ENCODE results near the gene PSMC3.

The PSMC3 gene

DNA sequence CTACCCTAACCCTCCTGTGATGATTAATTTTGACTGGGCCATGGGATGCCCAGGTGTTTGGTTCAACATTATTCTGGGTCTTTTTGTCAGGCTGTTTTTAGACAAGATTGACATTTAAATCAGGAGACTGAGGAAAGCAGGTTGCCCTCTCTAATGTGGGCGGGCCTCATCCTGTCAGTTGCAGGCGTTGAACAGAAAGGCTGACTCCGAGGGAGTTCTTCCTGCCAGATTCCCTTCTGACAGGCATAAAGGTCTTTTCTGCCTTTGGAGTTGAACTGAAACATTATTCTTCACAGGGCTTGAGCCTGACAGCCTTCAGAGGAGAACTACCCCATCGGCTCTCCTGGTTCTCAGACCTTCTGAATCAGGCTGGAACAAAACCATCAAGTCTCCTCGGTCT, 4.3 kb upstream of the PSMC3 start:
- Histone ChIP-seq H3K4me3 (ENCODE audit: low read length) (no peak overlapping the region), H3K9ac (ENCODE audit: low read length) (no peak overlapping the region), H3K9me3 (ENCODE audit: control insufficient read depth, low read length) (no peaks in the 10 kb centered on the region), H3K27me3 (replicated peaks; ENCODE audit: control insufficient read depth, insufficient read depth, low read length) (no peaks in the 10 kb centered on the region), H3K36me3 (ENCODE audit: control insufficient read depth, insufficient read depth, low read length, severe bottlenecking) (no peaks in the 10 kb centered on the region), H3K4me1 (ENCODE audit: control insufficient read depth, insufficient read depth, low read length) (peaks cover 9% of the 10 kb centered on the region)
- DNase-seq (ENCODE audit: low read depth) = no peak

DNA sequence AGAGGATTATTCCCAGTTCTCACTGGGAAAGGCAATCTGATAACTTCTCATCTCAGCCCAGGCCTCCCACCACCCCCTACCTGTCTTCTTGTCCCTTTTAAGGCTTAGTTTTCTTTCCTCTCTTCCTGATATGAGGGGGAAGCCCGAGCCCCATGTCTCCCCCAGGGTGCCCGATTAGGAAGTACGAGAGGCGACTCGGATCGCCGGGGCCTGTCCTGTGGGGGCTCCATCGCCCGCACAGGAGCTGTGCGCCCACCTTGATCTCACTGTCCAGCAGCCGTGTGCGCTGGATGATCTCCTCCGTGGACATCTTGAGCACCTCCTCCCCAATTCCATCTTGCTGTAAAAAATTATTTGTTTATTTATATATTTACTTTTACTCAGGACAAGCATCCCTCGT, 628 bp downstream of the PSMC3 start:
- Histone ChIP-seq H3K9ac (ENCODE audit: low read length) (peak overlapping the region; percentile 98), H3K27me3 (replicated peaks; ENCODE audit: control insufficient read depth, insufficient read depth, low read length) (no peaks in the 10 kb centered on the region), H3K4me1 (ENCODE audit: control insufficient read depth, insufficient read depth, low read length) (peaks cover 14% of the 10 kb centered on the region), H3K36me3 (ENCODE audit: control insufficient read depth, insufficient read depth, low read length, severe bottlenecking) (peaks cover 37% of the 10 kb centered on the region), H3K4me3 (ENCODE audit: low read length) (peak overlapping the region; percentile 98), H3K9me3 (ENCODE audit: control insufficient read depth, low read length) (no peaks in the 10 kb centered on the region)
- DNase-seq (ENCODE audit: low read depth) = peak; percentile 30

DNA sequence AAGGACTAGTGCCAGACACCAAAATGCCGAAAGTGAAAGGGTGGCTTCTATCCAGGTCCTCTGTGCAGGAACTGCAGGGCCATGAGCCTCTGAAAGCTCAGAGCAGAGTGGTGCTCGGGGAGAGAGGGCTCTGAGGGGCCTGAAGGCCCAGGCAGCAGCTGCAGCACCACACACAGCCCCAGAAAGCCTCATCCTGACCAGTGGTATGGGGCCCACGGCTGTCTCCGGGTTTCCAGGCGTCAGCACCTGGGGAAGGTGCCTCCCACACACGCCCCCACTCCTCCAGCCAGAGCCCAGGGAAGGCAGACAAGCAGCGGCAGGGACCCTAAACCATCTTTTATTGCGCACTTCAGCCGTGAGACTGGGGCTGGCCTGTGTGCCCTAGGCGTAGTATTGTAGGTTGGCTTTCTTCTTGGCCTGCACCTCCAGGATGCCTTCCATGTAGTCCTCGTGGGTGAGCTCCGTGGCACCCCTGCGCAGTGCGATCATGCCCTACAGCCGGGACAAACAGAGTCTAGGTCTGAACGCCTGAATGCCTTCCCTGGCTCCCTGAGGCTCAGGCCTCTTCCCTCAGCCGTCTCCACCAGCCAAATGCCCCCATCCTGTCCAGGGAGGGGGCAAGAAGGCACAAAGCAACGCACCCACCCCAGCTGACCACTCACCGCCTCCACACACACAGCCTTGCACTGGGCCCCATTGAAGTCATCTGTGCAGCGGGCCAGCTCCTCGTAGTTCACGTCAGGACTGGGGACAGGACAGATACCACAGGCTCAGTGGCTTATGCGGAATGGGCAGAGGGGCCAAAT, 7.6 kb downstream of the PSMC3 start:
- Histone ChIP-seq H3K4me1 (ENCODE audit: control insufficient read depth, insufficient read depth, low read length) (peaks cover 48% of the 10 kb centered on the region), H3K9ac (ENCODE audit: low read length) (peak overlapping the region; percentile 24), H3K27me3 (replicated peaks; ENCODE audit: control insufficient read depth, insufficient read depth, low read length) (no peaks in the 10 kb centered on the region), H3K4me3 (ENCODE audit: low read length) (no peak overlapping the region), H3K9me3 (ENCODE audit: control insufficient read depth, low read length) (no peaks in the 10 kb centered on the region), H3K36me3 (ENCODE audit: control insufficient read depth, insufficient read depth, low read length, severe bottlenecking) (peaks cover 67% of the 10 kb centered on the region)
- DNase-seq (ENCODE audit: low read depth) = no peak

DNA sequence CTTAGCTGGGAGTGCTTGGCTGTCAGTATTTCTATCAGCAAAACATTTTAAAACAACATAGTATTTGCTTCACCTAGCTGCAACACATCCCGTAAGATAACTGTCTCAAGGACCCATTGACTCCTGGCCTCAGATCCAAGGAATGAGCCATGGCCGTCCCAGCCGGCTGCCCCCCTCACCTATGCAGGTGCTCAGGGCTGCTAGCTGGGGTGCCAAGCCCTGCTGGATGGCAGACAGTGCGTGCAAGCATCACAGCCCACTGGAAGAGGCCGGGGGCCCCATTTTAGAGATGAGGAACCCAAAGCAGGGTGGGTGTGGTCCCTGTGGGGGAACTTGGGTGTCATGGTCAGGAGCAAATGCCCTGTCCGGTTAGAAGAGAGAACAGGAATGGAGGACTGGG, 8.5 kb downstream of the PSMC3 start:
- Histone ChIP-seq H3K4me1 (ENCODE audit: control insufficient read depth, insufficient read depth, low read length) (peaks cover 53% of the 10 kb centered on the region), H3K9ac (ENCODE audit: low read length) (peak overlapping the region; percentile 24), H3K27me3 (replicated peaks; ENCODE audit: control insufficient read depth, insufficient read depth, low read length) (no peaks in the 10 kb centered on the region), H3K36me3 (ENCODE audit: control insufficient read depth, insufficient read depth, low read length, severe bottlenecking) (peaks cover 59% of the 10 kb centered on the region), H3K4me3 (ENCODE audit: low read length) (no peak overlapping the region), H3K9me3 (ENCODE audit: control insufficient read depth, low read length) (no peaks in the 10 kb centered on the region)
- DNase-seq (ENCODE audit: low read depth) = no peak

DNA sequence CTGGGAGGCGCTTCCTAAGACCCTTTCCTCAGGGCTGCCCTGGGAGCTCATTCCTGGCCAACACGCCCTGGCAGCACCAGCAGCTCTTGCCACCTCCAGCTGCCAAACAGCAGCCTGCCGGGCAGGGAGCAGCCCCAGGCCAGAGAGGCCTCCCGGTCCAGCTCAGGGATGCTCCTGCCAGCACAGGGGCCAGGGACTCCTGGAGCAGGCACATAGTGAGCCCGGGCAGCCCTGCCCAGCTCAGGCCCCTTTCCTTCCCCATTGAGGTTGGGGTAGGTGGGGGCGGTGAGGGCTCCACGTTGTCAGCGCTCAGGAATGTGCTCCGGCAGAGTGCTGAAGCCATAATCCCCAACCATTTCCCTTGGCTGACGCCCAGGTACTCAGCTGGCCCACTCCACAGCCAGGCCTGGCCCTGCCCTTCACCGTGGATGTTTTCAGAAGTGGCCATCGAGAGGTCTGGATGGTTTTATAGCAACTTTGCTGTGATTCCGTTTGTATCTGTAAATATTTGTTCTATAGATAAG, 10.2 kb downstream of the PSMC3 start:
- H3K36me3 ChIP-seq (ENCODE audit: control insufficient read depth, insufficient read depth, low read length, severe bottlenecking) = peaks cover 53% of the 10 kb centered on the region
- peak; percentile 97 for DNase-seq (ENCODE audit: low read depth)

DNA sequence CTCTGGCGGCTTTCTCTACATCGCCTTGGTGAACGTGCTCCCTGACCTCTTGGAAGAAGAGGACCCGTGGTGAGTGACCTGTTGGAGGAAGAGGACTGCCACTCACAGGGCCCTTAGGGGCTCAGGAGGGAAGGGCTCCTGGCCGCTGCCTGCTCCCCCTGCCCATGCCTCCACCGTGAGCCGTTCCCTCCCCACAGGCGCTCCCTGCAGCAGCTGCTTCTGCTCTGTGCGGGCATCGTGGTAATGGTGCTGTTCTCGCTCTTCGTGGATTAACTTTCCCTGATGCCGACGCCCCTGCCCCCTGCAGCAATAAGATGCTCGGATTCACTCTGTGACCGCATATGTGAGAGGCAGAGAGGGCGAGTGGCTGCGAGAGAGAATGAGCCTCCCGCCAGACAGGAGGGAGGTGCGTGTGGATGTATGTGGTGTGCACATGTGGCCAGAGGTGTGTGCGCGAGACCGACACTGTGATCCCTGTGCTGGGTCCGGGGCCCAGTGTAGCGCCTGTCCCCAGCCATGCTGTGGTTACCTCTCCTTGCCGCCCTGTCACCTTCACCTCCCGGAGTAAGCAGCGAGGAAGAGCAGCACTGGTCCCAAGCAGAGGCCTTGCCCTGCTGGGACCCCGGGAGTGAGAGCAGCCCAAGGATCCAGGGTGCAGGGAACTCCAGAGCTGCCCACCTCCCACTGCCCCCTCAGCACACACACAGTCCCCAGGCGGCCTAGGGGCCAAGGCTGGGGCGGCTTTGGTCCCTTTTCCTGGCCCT, 11.0 kb downstream of the PSMC3 start:
- Histone ChIP-seq H3K36me3 (ENCODE audit: control insufficient read depth, insufficient read depth, low read length, severe bottlenecking) (peaks cover 54% of the 10 kb centered on the region), H3K9ac (ENCODE audit: low read length) (peak overlapping the region; percentile 82), H3K4me1 (ENCODE audit: control insufficient read depth, insufficient read depth, low read length) (peaks cover 56% of the 10 kb centered on the region), H3K27me3 (replicated peaks; ENCODE audit: control insufficient read depth, insufficient read depth, low read length) (no peaks in the 10 kb centered on the region), H3K9me3 (ENCODE audit: control insufficient read depth, low read length) (no peaks in the 10 kb centered on the region), H3K4me3 (ENCODE audit: low read length) (no peak overlapping the region)
- DNase-seq (ENCODE audit: low read depth) = no peak

More for the DNA sequence above, 10.2 kb downstream of the PSMC3 start:
- peak overlapping the region; percentile 24 for H3K4me3 ChIP-seq (ENCODE audit: low read length)
- H3K27me3 ChIP-seq (replicated peaks; ENCODE audit: control insufficient read depth, insufficient read depth, low read length) = no peaks in the 10 kb centered on the region
- H3K4me1 ChIP-seq (ENCODE audit: control insufficient read depth, insufficient read depth, low read length) = peaks cover 48% of the 10 kb centered on the region
- no peaks in the 10 kb centered on the region for H3K9me3 ChIP-seq (ENCODE audit: control insufficient read depth, low read length)
- peak overlapping the region; percentile 82 for H3K9ac ChIP-seq (ENCODE audit: low read length)

DNA sequence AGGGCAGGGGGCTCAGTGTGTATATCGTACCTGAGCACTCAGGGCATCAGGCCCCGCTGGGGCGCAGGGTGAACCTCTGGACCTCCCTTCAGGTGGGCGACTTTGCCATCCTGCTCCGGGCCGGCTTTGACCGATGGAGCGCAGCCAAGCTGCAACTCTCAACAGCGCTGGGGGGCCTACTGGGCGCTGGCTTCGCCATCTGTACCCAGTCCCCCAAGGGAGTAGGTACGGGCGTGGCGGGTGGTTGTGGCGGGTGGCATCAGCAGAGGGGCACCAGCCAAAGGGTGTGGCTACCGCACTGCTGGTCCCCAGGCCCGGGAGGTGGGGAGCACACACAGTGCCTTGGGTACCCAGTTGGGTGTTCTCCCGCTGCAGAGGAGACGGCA, 11.6 kb downstream of the PSMC3 start:
- no peaks in the 10 kb centered on the region for H3K9me3 ChIP-seq (ENCODE audit: control insufficient read depth, low read length)
- peak overlapping the region; percentile 82 for H3K9ac ChIP-seq (ENCODE audit: low read length)
- H3K4me3 ChIP-seq (ENCODE audit: low read length) = no peak overlapping the region
- H3K27me3 ChIP-seq (replicated peaks; ENCODE audit: control insufficient read depth, insufficient read depth, low read length) = no peaks in the 10 kb centered on the region
- H3K36me3 ChIP-seq (ENCODE audit: control insufficient read depth, insufficient read depth, low read length, severe bottlenecking) = peaks cover 50% of the 10 kb centered on the region
- no peak for DNase-seq (ENCODE audit: low read depth)
- peaks cover 62% of the 10 kb centered on the region for H3K4me1 ChIP-seq (ENCODE audit: control insufficient read depth, insufficient read depth, low read length)

DNA sequence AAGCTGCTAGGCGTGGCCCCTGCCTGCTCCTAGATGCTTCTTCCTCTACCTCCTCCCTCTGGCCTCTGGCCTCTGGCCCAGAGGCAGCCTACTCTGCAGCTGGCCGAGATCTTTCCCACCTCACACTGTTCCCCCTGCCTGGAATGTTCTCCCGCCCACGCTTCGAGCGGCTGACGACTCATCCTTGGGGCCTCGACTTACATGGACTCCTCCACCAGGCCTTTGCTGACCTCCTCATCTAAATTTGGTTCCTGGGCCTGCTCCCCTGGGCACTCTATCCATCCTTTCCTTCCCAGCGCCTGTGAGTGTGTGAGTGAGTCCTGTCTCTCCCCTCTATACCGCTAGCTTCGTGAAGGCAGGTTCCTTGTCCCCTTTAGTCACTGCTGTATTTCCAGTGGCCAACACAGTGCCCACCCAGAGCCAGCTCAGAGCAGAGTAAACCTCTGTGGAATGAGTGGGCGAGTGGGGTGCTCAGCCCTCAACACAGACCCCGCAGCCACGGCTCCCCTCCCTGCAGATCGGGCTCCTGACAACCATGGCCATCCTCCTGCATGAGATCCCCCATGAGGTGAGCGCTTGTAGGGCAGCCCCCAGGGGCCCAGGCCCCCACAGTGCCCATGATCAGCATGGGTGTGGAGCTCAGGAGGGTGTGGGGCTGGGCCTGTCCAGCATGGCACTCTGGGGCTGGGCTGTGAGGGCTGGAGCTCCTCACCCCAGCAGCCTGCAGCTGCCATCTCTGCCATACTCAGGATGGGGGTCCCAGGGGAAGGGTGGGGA, 12.1 kb downstream of the PSMC3 start:
- H3K4me1 ChIP-seq (ENCODE audit: control insufficient read depth, insufficient read depth, low read length) = peaks cover 67% of the 10 kb centered on the region
- no peaks in the 10 kb centered on the region for H3K9me3 ChIP-seq (ENCODE audit: control insufficient read depth, low read length)
- H3K27me3 ChIP-seq (replicated peaks; ENCODE audit: control insufficient read depth, insufficient read depth, low read length) = no peaks in the 10 kb centered on the region
- peaks cover 46% of the 10 kb centered on the region for H3K36me3 ChIP-seq (ENCODE audit: control insufficient read depth, insufficient read depth, low read length, severe bottlenecking)
- peak overlapping the region; percentile 82 for H3K9ac ChIP-seq (ENCODE audit: low read length)
- DNase-seq (ENCODE audit: low read depth) = peak; percentile 43
- H3K4me3 ChIP-seq (ENCODE audit: low read length) = peak overlapping the region; percentile 38

DNA sequence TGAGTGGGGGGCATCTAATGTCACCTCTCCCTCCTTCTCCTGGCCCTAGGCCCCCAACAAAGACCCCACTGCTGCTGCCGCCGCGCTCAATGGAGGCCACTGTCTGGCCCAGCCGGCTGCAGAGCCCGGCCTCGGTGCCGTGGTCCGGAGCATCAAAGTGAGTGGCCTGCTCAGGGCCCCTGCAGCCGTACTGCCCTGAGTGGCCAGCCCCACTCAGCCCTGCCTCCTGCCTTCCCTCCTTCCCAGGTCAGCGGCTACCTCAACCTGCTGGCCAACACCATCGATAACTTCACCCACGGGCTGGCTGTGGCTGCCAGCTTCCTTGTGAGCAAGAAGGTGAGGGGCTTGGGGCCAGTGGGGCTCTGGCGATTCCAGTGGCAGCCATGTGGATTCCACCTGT, 12.9 kb downstream of the PSMC3 start:
- H3K36me3 ChIP-seq (ENCODE audit: control insufficient read depth, insufficient read depth, low read length, severe bottlenecking) = peaks cover 39% of the 10 kb centered on the region
- no peak for DNase-seq (ENCODE audit: low read depth)
- H3K9me3 ChIP-seq (ENCODE audit: control insufficient read depth, low read length) = no peaks in the 10 kb centered on the region
- no peak overlapping the region for H3K4me3 ChIP-seq (ENCODE audit: low read length)
- H3K4me1 ChIP-seq (ENCODE audit: control insufficient read depth, insufficient read depth, low read length) = peaks cover 66% of the 10 kb centered on the region
- no peaks in the 10 kb centered on the region for H3K27me3 ChIP-seq (replicated peaks; ENCODE audit: control insufficient read depth, insufficient read depth, low read length)
- H3K9ac ChIP-seq (ENCODE audit: low read length) = peak overlapping the region; percentile 82

DNA sequence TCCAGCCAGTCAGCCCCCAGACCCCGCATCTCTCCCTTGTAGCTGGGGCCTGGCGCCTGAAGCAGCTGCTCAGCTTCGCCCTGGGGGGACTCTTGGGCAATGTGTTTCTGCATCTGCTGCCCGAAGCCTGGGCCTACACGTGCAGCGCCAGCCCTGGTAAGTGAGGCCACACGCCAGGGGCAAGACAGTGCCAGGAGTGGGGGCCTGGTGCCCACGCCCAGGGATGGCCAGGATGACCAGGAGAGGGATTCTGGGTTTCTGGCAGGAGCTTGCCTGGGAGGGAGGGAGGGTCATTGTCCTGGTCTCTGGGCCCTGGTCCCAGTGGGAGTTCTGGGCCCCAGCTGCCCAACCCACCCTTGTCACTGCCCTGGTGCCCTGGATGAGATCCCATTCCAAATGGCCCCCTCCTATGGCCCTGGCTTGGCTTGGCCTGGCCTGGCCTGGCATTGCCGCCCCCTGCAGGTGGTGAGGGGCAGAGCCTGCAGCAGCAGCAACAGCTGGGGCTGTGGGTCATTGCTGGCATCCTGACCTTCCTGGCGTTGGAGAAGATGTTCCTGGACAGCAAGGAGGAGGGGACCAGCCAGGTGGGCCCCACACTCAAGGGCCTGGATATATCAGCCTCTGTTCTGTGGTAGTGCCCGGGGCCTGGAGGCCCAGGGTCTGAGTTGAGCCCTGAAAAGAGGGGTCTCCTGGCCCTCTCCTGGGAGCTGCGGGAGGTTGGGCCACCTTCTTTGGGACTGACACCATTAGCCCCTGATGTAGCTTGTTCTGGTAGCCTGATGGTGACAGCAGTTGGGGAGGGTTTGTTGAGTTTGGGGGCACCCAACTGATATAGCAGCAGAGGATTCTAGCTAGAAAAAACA, 14.1 kb downstream of the PSMC3 start:
- peaks cover 63% of the 10 kb centered on the region for H3K4me1 ChIP-seq (ENCODE audit: control insufficient read depth, insufficient read depth, low read length)
- H3K27me3 ChIP-seq (replicated peaks; ENCODE audit: control insufficient read depth, insufficient read depth, low read length) = no peaks in the 10 kb centered on the region
- H3K9ac ChIP-seq (ENCODE audit: low read length) = no peak overlapping the region
- no peak overlapping the region for H3K4me3 ChIP-seq (ENCODE audit: low read length)
- peaks cover 33% of the 10 kb centered on the region for H3K36me3 ChIP-seq (ENCODE audit: control insufficient read depth, insufficient read depth, low read length, severe bottlenecking)
- DNase-seq (ENCODE audit: low read depth) = peak; percentile 69
- no peaks in the 10 kb centered on the region for H3K9me3 ChIP-seq (ENCODE audit: control insufficient read depth, low read length)

All from adipocyte (in vitro differentiated cells).